NB4 (cell line): ENCODE results near the gene RHBDF2.

Source experiments
- DNase-seq: peaks from one replicate; pipeline ENCODE4 v3.0.0; 2010; ENCODE audit warnings: low read depth
- H3K4me3 ChIP-seq: one replicate; pipeline ENCODE4 v1.5.1; 2011; ENCODE audit warnings: mild to moderate bottlenecking, low read depth, low read length, moderate library complexity
- CTCF ChIP-seq: IDR thresholded peaks from one replicate; pipeline ENCODE4 v1.5.1; 2012; ENCODE audit warnings: low read depth, low read length
- MAX ChIP-seq: IDR thresholded peaks from 2 replicates; pipeline ENCODE4 v1.6.1; 2011; ENCODE audit warnings: low read depth, low read length
- MYC ChIP-seq: IDR thresholded peaks from 2 replicates; pipeline ENCODE4 v1.6.1; 2011; ENCODE audit warnings: low read depth, low read length
- POLR2A ChIP-seq: IDR thresholded peaks from 2 replicates; pipeline ENCODE4 v1.6.1; 2011; ENCODE audit warnings: mild to moderate bottlenecking; ENCODE audit not compliant: insufficient read length; ENCODE audit errors: extremely low read depth

Gene RHBDF2

GRCh38 chr17:76530811-76531485 lies 29.7 kb upstream of the RHBDF2 start:
- TF ChIP-seq CTCF = no peak
- no peak for TF ChIP-seq MYC
- no peak for TF ChIP-seq MAX
- TF ChIP-seq POLR2A = no peak
- DNase-seq = no peak
- no peak overlapping the region for H3K4me3 ChIP-seq

- H3K4me3 ChIP-seq = no peak overlapping the region
- TF ChIP-seq MYC (no peak), POLR2A (no peak), MAX (no peak), CTCF (no peak)
Observed at GRCh38 chr17:76530095-76530723, 29.0 kb upstream of the RHBDF2 start.

GRCh38 chr17:76529224-76530094 lies 28.2 kb upstream of the RHBDF2 start:
- peak; percentile 92 for DNase-seq
- 0 out of 2 replicates have a peak, but pooled peaks have one; percentile 45 for TF ChIP-seq MYC
- TF ChIP-seq MAX = no peak
- H3K4me3 ChIP-seq = no peak overlapping the region

More at GRCh38 chr17:76530095-76530723, 29.0 kb upstream of the RHBDF2 start:
- peak; percentile 57 for DNase-seq

GRCh38 chr17:76528528-76529223 lies 27.5 kb upstream of the RHBDF2 start:
- no peak for TF ChIP-seq MAX
- TF ChIP-seq CTCF = peak; percentile 3
- H3K4me3 ChIP-seq = no peak overlapping the region
- DNase-seq = peak; percentile 71

- TF ChIP-seq POLR2A (no peak), MYC (no peak), MAX (no peak), CTCF (no peak)
- DNase-seq = peak; percentile 75
- no peak overlapping the region for H3K4me3 ChIP-seq
Observed at GRCh38 chr17:76528156-76528527, 26.9 kb upstream of the RHBDF2 start.
